Measurements from ENCODE around the gene APP.

DNA sequence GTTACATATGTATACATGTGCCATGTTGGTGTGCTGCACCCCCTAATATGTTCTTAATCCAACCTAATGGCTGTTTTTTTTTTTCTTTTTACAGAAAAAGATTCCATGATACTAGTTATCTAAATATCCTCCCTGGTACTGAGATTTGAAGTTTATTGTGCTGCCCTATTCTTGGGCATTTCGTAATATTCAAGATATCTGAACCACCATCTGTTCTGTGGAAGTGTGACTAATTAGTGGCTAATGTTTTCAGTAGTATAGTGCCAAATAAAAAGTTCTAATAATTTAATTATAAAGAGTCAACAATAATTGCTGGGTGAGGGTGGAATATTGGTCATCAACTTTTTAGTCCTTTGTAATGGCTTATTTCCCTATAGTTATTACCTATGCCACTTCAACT is 218.3 kb downstream of the APP start:
- TF ChIP-seq, protein P1, sequence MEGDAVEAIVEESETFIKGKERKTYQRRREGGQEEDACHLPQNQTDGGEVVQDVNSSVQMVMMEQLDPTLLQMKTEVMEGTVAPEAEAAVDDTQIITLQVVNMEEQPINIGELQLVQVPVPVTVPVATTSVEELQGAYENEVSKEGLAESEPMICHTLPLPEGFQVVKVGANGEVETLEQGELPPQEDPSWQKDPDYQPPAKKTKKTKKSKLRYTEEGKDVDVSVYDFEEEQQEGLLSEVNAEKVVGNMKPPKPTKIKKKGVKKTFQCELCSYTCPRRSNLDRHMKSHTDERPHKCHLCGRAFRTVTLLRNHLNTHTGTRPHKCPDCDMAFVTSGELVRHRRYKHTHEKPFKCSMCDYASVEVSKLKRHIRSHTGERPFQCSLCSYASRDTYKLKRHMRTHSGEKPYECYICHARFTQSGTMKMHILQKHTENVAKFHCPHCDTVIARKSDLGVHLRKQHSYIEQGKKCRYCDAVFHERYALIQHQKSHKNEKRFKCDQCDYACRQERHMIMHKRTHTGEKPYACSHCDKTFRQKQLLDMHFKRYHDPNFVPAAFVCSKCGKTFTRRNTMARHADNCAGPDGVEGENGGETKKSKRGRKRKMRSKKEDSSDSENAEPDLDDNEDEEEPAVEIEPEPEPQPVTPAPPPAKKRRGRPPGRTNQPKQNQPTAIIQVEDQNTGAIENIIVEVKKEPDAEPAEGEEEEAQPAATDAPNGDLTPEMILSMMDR (conservative IDR thresholded peaks at IDR 0.05) = no peak
- no peak for TF ChIP-seq EZH2 (IDR thresholded peaks at IDR 0.05; ENCODE audit: low read depth)

All from PC-9 (cell line).